ENCODE measurements around the gene USP12. TPM values are rescaled to one million over a fixed set of nuclear protein-coding genes. Genes with fewer than 3 reads are reported as not detected.
A peak's percentile ranks its signal among the peaks of the same experiment; 100 is the strongest.

USP12 gene
- total RNA-seq, 2 donors from 2014 or later = 22.6 to 40.5 TPM

DNA sequence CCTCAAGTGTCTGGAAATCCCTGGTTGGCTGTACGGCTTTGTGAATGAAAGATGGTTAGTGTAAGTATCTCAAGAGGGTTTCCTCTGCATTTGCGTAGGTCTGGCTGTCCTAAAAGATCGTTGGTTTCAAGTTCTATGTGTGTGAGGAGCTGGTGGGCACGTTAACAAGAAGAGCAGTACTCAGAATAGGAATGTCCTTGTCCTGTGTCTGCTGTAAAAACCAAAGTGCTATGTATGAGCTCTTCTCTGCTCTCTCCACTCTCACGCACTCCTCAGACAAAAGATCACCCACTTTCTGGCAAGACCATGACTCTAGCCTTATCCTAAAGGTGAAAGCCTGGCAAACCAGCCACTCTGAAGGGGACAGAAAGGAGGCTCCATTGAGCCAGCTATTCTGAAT is 39.1 kb downstream of the USP12 start:
- Histone ChIP-seq H3K27ac (no peak overlapping the region), H3K4me1 (ENCODE audit: control insufficient read depth in 1 of 2, low read depth in 2 of 2) (peaks cover 24 to 43% of the 10 kb centered on the region in 2 donors), H3K27me3 (replicated peaks; ENCODE audit: insufficient read depth) (no peaks in the 10 kb centered on the region), H3K9me3 (no peaks in the 10 kb centered on the region), H3K4me3 (no peak overlapping the region), H3K36me3 (no peaks in the 10 kb centered on the region)
- no peak for TF ChIP-seq CTCF (IDR thresholded peaks at IDR 0.05)
- no peak for ATAC-seq (ENCODE audit: insufficient number of reproducible peaks, low FRiP score, low read depth)
- no peak for DNase-seq (ENCODE audit: low spot score)

- ATAC-seq (ENCODE audit: insufficient number of reproducible peaks, low FRiP score, low read depth) (no peak), DNase-seq (ENCODE audit: low spot score) (no peak)
- H3K27ac ChIP-seq = no peak overlapping the region
- H3K4me1 ChIP-seq (ENCODE audit: control insufficient read depth in 1 of 2, low read depth in 2 of 2) = peaks cover 25 to 47% of the 10 kb centered on the region in 2 donors
- no peak overlapping the region for H3K4me3 ChIP-seq
- no peak for TF ChIP-seq CTCF (IDR thresholded peaks at IDR 0.05)
- H3K27me3 ChIP-seq (replicated peaks; ENCODE audit: insufficient read depth) = no peaks in the 10 kb centered on the region
- no peaks in the 10 kb centered on the region for H3K9me3 ChIP-seq
- no peaks in the 10 kb centered on the region for H3K36me3 ChIP-seq
These were observed 39.7 kb downstream of the USP12 start for GRCh38 chr13:27131906-27132305.

GRCh38 chr13:27130979-27131623 is 40.5 kb downstream of the USP12 start:
- H3K27me3 ChIP-seq (replicated peaks; ENCODE audit: insufficient read depth) = no peaks in the 10 kb centered on the region
- TF ChIP-seq CTCF (IDR thresholded peaks at IDR 0.05) = no peak
- DNase-seq (ENCODE audit: low spot score) (no peak), ATAC-seq (ENCODE audit: insufficient number of reproducible peaks, low FRiP score, low read depth) (no peak)
- no peaks in the 10 kb centered on the region for H3K36me3 ChIP-seq
- H3K4me1 ChIP-seq (ENCODE audit: control insufficient read depth in 1 of 2, low read depth in 2 of 2) = peaks cover 27 to 55% of the 10 kb centered on the region in 2 donors
- no peaks in the 10 kb centered on the region for H3K9me3 ChIP-seq
- peak overlapping the region; percentile 36 to 50 for H3K27ac ChIP-seq
- H3K4me3 ChIP-seq = peak overlapping the region; percentile 18

DNA sequence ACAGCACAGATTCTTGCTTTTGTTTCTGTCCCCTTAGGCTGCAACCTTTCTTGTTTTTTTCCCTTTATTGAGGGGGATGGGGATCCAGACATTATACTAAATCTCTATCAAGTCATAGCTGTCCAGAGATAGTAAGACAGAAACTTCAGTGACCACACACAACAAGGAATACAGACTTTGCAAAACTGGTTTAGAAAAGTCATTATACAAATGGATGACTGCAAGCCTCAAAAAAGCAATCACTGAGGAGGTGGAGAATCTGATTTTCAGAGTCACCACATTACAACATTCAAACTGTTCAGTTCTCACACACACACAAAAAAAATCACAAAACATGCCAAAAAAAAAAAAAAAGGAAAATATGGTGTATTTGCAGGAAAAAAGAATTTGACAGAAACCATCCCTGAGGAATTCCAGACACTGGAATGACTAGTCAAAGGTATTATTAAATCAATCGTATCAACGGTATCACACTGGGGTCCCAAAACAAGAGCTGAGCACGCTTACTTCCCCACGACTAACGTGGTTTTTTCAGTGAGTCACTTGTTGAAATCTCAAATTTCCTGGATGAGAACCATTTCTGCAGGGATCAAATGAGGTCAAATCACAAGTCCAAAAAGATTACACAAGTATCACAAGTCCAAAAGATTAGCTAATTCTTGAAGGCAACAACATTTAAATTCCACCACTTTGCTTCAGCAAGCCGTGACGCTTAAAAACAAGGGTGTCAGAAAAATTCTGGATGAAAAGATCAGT is 41.2 kb downstream of the USP12 start:
- H3K9me3 ChIP-seq = no peaks in the 10 kb centered on the region
- no peak for TF ChIP-seq CTCF (IDR thresholded peaks at IDR 0.05)
- ATAC-seq (ENCODE audit: insufficient number of reproducible peaks, low FRiP score, low read depth) (peak; percentile 50), DNase-seq (ENCODE audit: low spot score) (no peak)
- no peaks in the 10 kb centered on the region for H3K27me3 ChIP-seq (replicated peaks; ENCODE audit: insufficient read depth)
- no peaks in the 10 kb centered on the region for H3K36me3 ChIP-seq
- peaks cover 27 to 60% of the 10 kb centered on the region in 2 donors for H3K4me1 ChIP-seq (ENCODE audit: control insufficient read depth in 1 of 2, low read depth in 2 of 2)
- H3K27ac ChIP-seq = peak overlapping the region; percentile 36 to 50
- peak overlapping the region; percentile 18 for H3K4me3 ChIP-seq

DNA sequence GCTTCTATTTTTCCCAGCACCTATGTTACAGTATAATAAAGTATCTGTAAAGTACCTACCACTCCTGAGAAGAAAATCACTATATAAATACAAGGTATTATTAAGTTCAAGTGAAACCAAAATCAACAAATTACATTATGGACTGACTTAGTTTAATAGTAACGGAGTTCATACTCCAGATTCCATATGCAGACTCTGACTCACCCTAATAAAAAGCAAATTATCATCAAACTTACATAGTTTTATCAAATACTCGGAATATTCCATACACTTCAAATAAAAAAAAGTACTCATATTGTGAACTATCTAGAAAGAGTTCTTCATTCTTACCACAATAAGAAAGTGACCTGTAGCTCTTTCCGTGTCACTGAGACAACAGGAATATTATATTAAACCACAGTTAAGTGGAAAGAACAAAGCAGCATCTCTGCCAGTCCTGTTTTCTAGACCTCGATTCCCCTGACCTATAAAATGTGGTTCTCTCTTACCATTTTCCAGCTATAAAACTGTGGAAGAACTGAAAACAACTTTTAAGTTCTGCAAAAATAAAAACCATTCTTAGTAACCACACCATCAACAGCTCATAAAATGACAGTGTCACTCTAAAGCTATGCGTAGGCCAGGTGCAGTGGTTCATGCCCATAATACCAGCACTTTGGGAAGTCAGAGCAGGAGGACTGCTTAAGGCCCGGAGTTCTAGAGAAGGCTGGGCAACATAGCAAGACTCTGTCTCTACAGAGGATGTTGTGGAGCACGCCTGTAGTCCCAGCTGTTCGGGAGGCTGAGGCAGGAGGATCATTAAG is 42.6 kb downstream of the USP12 start:
- no peak for ATAC-seq (ENCODE audit: insufficient number of reproducible peaks, low FRiP score, low read depth)
- no peak overlapping the region for H3K27ac ChIP-seq
- H3K4me1 ChIP-seq (ENCODE audit: control insufficient read depth in 1 of 2, low read depth in 2 of 2) = peaks cover 27 to 65% of the 10 kb centered on the region in 2 donors

More for the DNA sequence above, 42.6 kb downstream of the USP12 start:
- no peak for DNase-seq (ENCODE audit: low spot score)
- Histone ChIP-seq H3K9me3 (no peaks in the 10 kb centered on the region), H3K4me3 (no peak overlapping the region), H3K36me3 (no peaks in the 10 kb centered on the region), H3K27me3 (replicated peaks; ENCODE audit: insufficient read depth) (no peaks in the 10 kb centered on the region)
- no peak for TF ChIP-seq CTCF (IDR thresholded peaks at IDR 0.05)
